ENCODE results near the gene CACNA1B.

DNA sequence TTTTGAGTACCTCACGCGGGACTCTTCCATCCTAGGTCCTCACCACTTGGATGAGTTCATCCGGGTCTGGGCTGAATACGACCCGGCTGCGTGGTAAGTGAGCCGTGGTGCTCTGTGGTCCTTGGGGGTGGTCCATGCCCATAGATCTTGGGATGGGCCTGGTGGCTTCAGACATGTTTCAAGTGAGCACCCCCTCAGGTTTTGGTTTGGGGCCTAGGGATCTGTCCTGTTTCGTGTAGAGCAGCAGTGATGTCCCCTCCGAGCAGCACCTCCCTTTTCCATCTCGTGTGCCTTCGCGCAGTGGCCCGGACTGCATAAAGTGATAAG lies 218.9 kb downstream of the CACNA1B start:
- no peak for TF ChIP-seq KDM1A (IDR thresholded peaks at IDR 0.05; ENCODE audit: low read depth)
- TF ChIP-seq MYC (IDR thresholded peaks at IDR 0.05; ENCODE audit: borderline replicate concordance, low read length): no peak
